HG02981 (cell line): ENCODE results near the gene PPP2R2C.

Experiments used
- ATAC-seq: cut with Tn5 transposase; IDR thresholded peaks from one replicate; pipeline ENCODE4 v1.9.1; 2021; ENCODE audit warnings: mild to moderate bottlenecking, moderate library complexity; ENCODE audit not compliant: unreplicated experiment

PPP2R2C gene

GRCh38 chr4:6383009-6383404, 89.4 kb downstream of the PPP2R2C start:
- ATAC-seq, result no peak

- no peak for ATAC-seq
Measured at GRCh38 chr4:6381571-6382123, 90.8 kb downstream of the PPP2R2C start.

GRCh38 chr4:6380746-6381410, 91.5 kb downstream of the PPP2R2C start:
- ATAC-seq, result no peak

- no peak for ATAC-seq
Measured at GRCh38 chr4:6379767-6380745, 92.4 kb downstream of the PPP2R2C start.

- ATAC-seq, result no peak
Measured at GRCh38 chr4:6378493-6379445, 93.6 kb downstream of the PPP2R2C start.

GRCh38 chr4:6377626-6378492, 94.6 kb downstream of the PPP2R2C start:
- ATAC-seq, result no peak

DNA sequence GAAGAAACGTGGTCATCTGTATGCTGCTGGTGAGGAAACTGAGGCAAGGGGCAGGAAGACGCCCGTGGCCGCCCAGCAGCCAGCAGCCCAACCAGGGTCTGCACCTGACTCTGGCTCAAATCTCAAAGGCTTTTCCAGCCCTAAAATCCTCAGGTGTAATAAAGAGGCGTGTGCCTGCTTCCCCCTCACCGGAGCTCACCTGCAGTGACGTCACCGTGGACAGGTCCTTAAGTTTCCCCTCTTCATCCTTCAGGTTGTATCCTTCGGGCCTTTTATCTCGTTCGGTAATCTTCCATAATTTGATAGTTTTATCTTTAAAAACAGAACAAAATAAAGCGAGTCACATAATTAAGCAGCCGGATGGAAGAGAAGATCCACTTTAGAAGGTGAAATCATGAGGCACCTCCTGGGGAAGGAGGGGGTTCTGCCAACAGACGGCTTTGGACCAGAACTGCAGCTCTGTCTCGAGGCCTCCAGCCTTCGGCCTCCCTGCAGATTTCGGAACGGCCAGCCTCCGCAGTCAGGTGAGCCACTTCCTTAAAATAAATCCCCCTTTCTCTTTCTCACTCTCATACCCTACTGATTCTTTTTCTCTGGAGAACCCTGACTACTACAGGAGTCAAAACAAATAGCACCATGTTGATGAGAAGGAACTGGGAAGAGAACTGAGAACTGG, 96.7 kb downstream of the PPP2R2C start:
- no peak for ATAC-seq

- no peak for ATAC-seq
Measured at GRCh38 chr4:6374575-6374974, 97.8 kb downstream of the PPP2R2C start.

DNA sequence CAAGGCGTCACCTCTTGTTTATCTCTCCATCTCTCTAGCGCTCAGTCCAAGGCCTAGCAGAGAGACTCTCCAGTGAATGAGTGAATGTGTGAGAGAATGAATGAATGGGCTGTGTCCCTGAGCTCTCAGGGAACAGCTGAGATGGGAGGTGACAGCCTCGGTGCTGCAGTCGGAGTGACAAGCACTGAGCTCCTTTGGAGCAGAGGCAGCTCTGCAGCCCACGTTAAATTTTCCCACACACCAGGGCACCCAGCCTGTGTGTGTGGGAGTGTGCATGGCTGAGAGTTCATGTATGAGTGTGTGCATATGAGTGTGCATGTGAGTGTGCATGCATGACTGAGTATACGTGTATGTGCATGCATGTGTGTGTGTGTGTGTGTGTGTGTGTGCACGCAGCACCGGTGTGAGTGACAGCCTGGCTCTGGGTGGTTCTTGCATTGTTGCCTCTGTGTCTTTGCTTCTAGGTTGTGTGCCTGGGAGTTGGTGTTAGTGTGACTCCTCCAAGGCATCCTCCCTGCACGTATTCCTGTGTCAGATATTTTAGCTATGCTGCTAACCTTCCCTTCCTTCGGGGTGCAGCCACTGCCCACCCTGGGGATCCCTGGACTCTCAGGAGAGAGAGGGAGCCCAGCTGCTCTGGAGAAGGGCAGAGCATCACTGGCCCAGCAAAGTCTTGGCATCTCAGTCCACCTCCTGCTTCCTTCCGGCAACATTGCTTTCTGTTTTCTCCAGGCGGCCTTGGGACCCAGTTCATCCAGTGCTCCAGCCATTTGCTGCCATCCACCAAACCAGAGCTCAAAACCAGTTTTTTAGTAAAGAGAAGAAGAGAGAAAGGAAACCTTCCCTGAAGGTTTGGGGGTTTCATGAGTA, 98.6 kb downstream of the PPP2R2C start:
- no peak for ATAC-seq

GRCh38 chr4:6372649-6373525, 99.5 kb downstream of the PPP2R2C start:
- no peak for ATAC-seq

- ATAC-seq, result no peak
Measured at GRCh38 chr4:6371812-6372211, 100.6 kb downstream of the PPP2R2C start.

GRCh38 chr4:6371271-6371670, 101.1 kb downstream of the PPP2R2C start:
- no peak for ATAC-seq

- ATAC-seq, result no peak
Measured at GRCh38 chr4:6369924-6370645, 102.3 kb downstream of the PPP2R2C start.

GRCh38 chr4:6369511-6369910, 102.9 kb downstream of the PPP2R2C start:
- ATAC-seq, result no peak

- ATAC-seq, result no peak
Measured at GRCh38 chr4:6369035-6369434, 103.4 kb downstream of the PPP2R2C start.

DNA sequence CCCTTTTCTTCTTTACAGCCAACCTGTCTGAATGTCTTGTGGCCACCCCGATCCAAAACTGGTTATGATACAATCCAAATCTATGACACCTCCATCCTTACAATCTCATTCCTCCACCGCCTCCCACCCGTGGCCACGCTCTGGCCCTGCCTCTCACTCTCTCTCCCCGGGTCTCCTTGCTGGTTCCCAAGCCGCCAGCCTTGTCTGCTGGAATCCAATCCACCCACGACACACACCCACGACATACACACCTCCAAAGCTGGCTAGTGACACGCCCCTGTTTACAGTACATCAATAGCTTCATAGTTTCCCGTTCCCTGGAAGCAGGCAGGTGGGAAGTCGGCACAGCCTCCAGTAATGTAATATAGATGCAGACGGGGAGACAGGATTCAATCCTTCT, 103.8 kb downstream of the PPP2R2C start:
- no peak for ATAC-seq

DNA sequence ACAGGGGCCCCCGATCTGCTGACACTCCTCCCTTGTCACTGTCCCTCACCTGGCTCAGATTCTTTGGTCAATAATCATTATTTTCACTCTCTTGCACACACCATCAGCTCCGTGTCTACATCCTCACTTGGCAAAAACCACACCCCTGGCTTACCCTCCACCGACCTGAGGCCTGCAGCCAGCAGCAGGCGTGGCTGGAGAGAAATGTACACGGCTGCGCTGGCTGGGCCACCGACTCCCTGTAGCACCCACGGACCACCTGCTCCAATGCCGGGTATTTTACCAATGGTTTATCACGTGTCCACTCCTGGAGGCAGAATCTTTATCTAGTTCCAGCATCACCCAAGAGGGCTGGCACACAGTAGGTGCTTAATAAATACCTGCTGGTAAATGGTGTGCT, 104.3 kb downstream of the PPP2R2C start:
- no peak for ATAC-seq
